Parathyroid adenoma (tissue), 2 donors: ENCODE results near the gene JUP.

Experiments
- H2AFZ ChIP-seq: fragments of 300-600 bp; sonication (generic); one replicate; pipeline ENCODE4 v1.7.0; 2017; ENCODE audit warnings: antibody characterized with exemption, mild to moderate bottlenecking
- H3K27ac ChIP-seq: fragments of 300-600 bp; sonication (generic); one replicate; pipeline ENCODE4 v1.7.0; 2017
- H3K27me3 ChIP-seq: fragments of 300-600 bp; sonication (generic); one replicate; pipeline ENCODE4 v1.7.0; 2017; ENCODE audit warnings: low read length; ENCODE audit not compliant: control insufficient read depth, insufficient read depth
- H3K36me3 ChIP-seq: fragments of 300-600 bp; sonication (generic); one replicate; pipeline ENCODE4 v1.7.0; 2017; ENCODE audit warnings: low read length; ENCODE audit not compliant: control insufficient read depth, insufficient read depth
- H3K4me1 ChIP-seq: fragments of 300-600 bp; sonication (generic); one replicate; pipeline ENCODE4 v1.7.0; 2017; ENCODE audit warnings: control low read depth
- H3K4me2 ChIP-seq: fragments of 300-600 bp; sonication (generic); one replicate; pipeline ENCODE4 v1.7.0; 2017; ENCODE audit warnings: low read length
- H3K4me3 ChIP-seq: fragments of 300-600 bp; sonication (generic); one replicate; pipeline ENCODE4 v1.7.0; 2017; ENCODE audit warnings: low read depth, low read length
- H3K79me2 ChIP-seq: fragments of 300-600 bp; sonication (generic); one replicate; pipeline ENCODE4 v1.7.0; 2017; ENCODE audit warnings: control low read depth
- H3K9ac ChIP-seq: fragments of 300-600 bp; sonication (generic); one replicate; pipeline ENCODE4 v1.7.0; 2017; ENCODE audit warnings: mild to moderate bottlenecking
- H3K9me3 ChIP-seq: fragments of 300-600 bp; sonication (generic); one replicate; pipeline ENCODE4 v1.7.0; 2017; ENCODE audit warnings: low read length; ENCODE audit not compliant: control insufficient read depth
- TF ChIP-seq, protein P1 (sequence below): fragments of 300-600 bp; sonication (generic); IDR thresholded peaks from one replicate; pipeline ENCODE4 v1.7.0; 2017; ENCODE audit warnings: antibody characterized with exemption, mild to moderate bottlenecking
- donor health status: primary hyperparathyroidism.

The JUP gene

DNA sequence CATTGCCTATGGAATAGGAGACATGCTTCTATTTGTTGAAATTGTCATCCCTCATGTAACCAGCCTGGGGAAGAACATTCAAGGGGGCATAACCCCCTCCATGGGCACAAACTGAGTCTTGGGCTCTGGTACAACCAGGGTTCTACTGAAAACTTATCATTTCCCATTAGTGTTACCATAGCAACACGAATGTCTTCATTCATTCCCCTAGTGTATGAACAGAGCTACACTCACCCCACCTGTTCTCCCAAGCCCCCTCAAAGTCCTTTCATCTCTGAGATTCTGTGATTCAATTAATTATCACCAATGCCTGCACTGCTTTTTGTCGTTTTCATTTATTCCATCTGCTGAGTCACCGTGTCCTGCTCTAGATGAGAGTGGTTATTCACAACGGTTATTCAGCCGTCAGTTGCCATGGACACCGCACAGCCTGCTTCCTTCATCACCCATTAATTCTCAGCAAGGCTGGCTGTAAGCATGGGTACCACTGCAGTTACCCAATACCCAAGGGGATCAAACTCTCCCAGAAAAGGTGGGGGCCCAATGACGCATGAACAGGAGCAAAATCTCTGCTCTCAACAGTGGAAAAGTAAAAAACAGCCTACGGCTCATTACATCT is 75.9 kb downstream of the JUP start:
- H3K27me3 ChIP-seq = no peaks in the 10 kb centered on the region
- no peak overlapping the region for H3K27ac ChIP-seq
- H3K9me3 ChIP-seq = no peaks in the 10 kb centered on the region
- H3K4me3 ChIP-seq = no peak overlapping the region
- H3K36me3 ChIP-seq = no peaks in the 10 kb centered on the region
- H3K4me1 ChIP-seq = no peaks in the 10 kb centered on the region
- no peak overlapping the region for H3K9ac ChIP-seq
- no peak overlapping the region for H2AFZ ChIP-seq
- no peak overlapping the region for H3K4me2 ChIP-seq
- no peaks in the 10 kb centered on the region for H3K79me2 ChIP-seq
- TF ChIP-seq, protein P1, sequence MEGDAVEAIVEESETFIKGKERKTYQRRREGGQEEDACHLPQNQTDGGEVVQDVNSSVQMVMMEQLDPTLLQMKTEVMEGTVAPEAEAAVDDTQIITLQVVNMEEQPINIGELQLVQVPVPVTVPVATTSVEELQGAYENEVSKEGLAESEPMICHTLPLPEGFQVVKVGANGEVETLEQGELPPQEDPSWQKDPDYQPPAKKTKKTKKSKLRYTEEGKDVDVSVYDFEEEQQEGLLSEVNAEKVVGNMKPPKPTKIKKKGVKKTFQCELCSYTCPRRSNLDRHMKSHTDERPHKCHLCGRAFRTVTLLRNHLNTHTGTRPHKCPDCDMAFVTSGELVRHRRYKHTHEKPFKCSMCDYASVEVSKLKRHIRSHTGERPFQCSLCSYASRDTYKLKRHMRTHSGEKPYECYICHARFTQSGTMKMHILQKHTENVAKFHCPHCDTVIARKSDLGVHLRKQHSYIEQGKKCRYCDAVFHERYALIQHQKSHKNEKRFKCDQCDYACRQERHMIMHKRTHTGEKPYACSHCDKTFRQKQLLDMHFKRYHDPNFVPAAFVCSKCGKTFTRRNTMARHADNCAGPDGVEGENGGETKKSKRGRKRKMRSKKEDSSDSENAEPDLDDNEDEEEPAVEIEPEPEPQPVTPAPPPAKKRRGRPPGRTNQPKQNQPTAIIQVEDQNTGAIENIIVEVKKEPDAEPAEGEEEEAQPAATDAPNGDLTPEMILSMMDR = no peak

DNA sequence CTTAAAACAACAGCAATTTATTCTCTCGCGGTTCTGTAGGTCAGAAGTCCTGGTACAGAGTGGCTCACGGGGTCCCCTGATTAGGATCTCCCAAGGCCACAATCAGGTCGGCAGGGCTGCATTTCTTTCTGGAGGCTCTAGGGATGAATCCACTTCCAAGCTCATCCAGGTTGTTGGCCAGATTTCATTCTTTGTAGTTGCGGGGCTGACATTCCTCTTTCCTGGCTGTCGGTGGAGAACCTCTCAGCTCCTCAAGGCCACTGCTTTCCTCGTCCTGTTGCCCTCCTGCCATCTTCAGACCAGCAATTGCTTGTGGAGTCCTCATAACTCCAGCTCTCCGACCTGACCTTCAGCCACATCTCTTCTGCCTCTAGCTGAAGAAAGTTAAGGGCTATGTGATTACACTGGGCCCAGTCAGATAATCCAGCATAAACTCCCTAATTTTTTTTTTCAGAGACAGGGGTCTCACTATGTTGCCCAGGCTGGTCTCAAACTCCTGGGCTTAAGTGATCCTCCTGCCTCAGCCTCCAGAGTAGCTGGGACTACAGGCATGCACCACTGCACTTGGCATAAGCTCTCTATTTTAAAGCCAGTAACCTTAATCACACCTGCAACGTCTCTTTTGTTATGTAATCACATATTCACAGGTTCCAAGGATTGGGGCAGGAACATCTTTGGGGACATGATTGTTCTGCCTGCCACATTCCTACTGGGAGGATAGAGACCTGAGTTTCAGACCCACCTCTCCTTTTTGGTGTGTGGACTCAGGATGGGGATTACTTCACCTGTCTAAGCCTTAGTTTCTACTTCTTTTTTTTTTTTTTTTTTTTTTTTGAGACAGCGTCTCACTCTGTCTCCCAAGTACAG is 78.5 kb downstream of the JUP start:
- Histone ChIP-seq H3K79me2 (no peaks in the 10 kb centered on the region), H3K36me3 (no peaks in the 10 kb centered on the region), H3K4me1 (no peaks in the 10 kb centered on the region), H3K27ac (no peak overlapping the region), H3K4me3 (no peak overlapping the region), H3K27me3 (no peaks in the 10 kb centered on the region), H3K9me3 (no peaks in the 10 kb centered on the region), H3K4me2 (no peak overlapping the region), H2AFZ (no peak overlapping the region), H3K9ac (no peak overlapping the region)
- TF ChIP-seq, protein P1 = no peak

DNA sequence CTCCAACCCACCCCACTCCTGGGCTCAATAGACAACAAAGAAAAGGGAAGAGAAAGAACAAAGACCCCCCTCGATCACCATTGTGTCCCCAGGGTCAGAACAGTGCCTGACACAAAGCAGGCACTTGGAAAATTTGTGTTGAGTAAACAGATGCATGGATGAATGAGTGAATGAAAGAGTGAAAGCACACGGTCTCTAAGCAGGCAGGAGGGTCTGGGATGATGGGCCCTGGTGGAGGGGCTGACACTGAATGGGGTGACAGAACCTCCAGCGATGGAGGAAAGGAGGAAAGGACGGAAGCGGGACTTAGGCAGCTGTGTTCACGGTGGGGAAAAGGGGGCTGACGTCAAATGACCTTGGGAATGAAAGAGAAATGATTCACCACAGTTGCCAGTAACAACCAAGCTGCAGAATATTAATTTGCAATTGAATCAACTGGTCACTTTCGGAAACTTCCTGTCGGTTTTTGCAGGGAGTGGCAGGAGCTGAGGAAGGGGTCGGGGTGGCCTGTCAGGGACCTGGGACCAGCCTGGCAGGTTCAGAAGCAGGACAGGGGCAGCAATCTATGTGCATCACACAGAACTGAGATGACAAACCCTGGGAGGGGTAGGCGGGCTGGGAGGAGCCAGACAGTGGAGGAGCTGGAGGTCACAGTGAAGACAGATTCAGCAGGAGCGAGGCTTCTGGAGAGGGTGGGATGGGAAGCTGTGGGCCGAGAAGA is 81.1 kb downstream of the JUP start:
- H3K9ac ChIP-seq = no peak overlapping the region
- H2AFZ ChIP-seq = no peak overlapping the region

More for the DNA sequence above, 81.1 kb downstream of the JUP start:
- no peaks in the 10 kb centered on the region for H3K4me1 ChIP-seq
- H3K79me2 ChIP-seq = no peaks in the 10 kb centered on the region
- H3K36me3 ChIP-seq = no peaks in the 10 kb centered on the region
- TF ChIP-seq, protein P1 = no peak
- H3K4me3 ChIP-seq = no peak overlapping the region
- H3K27ac ChIP-seq = no peak overlapping the region
- H3K27me3 ChIP-seq = no peaks in the 10 kb centered on the region
- H3K4me2 ChIP-seq = no peak overlapping the region
- no peaks in the 10 kb centered on the region for H3K9me3 ChIP-seq
